ENCODE data around the gene TENT4A. TPM values are rescaled to one million over a fixed set of nuclear protein-coding genes. Genes with fewer than 3 reads are reported as not detected.

Gene TENT4A
- total RNA-seq, 2 donors from 2014 or later: 17.1 to 21.9 TPM

- peak overlapping the region; percentile 4 for H3K4me3 ChIP-seq
- no peaks in the 10 kb centered on the region for H3K9me3 ChIP-seq
- no peak overlapping the region for H3K9ac ChIP-seq (ENCODE audit: low read depth in 2 of 2, low read length in 2 of 2)
- peak; percentile 85 for TF ChIP-seq CTCF (IDR thresholded peaks at IDR 0.05)
- no peaks in the 10 kb centered on the region for H3K36me3 ChIP-seq
- H3K27ac ChIP-seq: peak overlapping the region; percentile 74
- H3K27me3 ChIP-seq: no peaks in the 10 kb centered on the region
- intact Hi-C loops (cut with DNase I): loop anchor here (5.0 to 10.0 kb wide), 3 partner anchors 46 to 829 kb away; no protein-coding TSS in a partner anchor
- peaks cover 7% of the 10 kb centered on the region for H3K4me1 ChIP-seq
- peak; percentile 89 for DNase-seq
Observed at GRCh38 chr5:6765612-6766525, 52.6 kb downstream of the TENT4A start.

- H3K36me3 ChIP-seq: no peaks in the 10 kb centered on the region
- H3K4me3 ChIP-seq: peak overlapping the region; percentile 4
- no peak for TF ChIP-seq CTCF (IDR thresholded peaks at IDR 0.05)
- intact Hi-C loops (cut with DNase I): loop anchor here (5.0 to 10.0 kb wide), 3 partner anchors 46 to 828 kb away; no protein-coding TSS in a partner anchor
- H3K27me3 ChIP-seq: no peaks in the 10 kb centered on the region
- H3K9me3 ChIP-seq: no peaks in the 10 kb centered on the region
- peaks cover 7% of the 10 kb centered on the region for H3K4me1 ChIP-seq
- H3K27ac ChIP-seq: peak overlapping the region; percentile 74
- no peak overlapping the region for H3K9ac ChIP-seq (ENCODE audit: low read depth in 2 of 2, low read length in 2 of 2)
- peak; percentile 93 for DNase-seq
Observed at GRCh38 chr5:6766604-6767093, 53.4 kb downstream of the TENT4A start.

- TF ChIP-seq CTCF (IDR thresholded peaks at IDR 0.05): no peak
- no peaks in the 10 kb centered on the region for H3K27me3 ChIP-seq
- no peak overlapping the region for H3K27ac ChIP-seq
- no peaks in the 10 kb centered on the region for H3K36me3 ChIP-seq
- no peak for DNase-seq
- H3K9me3 ChIP-seq: no peaks in the 10 kb centered on the region
- H3K4me3 ChIP-seq: no peak overlapping the region
- intact Hi-C loops (cut with DNase I): loop anchor here (5.0 to 10.0 kb wide), 3 partner anchors 45 to 827 kb away; no protein-coding TSS in a partner anchor
- no peak overlapping the region for H3K9ac ChIP-seq (ENCODE audit: low read depth in 2 of 2, low read length in 2 of 2)
- peaks cover 7% of the 10 kb centered on the region for H3K4me1 ChIP-seq
Observed at GRCh38 chr5:6767481-6768063, 54.3 kb downstream of the TENT4A start.

GRCh38 chr5:6768590-6769230 is 55.5 kb downstream of the TENT4A start:
- intact Hi-C loops (cut with DNase I): loop anchor here (5.0 to 10.0 kb wide), 3 partner anchors 44 to 826 kb away; no protein-coding TSS in a partner anchor
- peaks cover 7% of the 10 kb centered on the region for H3K4me1 ChIP-seq
- H3K4me3 ChIP-seq: no peak overlapping the region
- H3K27me3 ChIP-seq: no peaks in the 10 kb centered on the region
- H3K27ac ChIP-seq: no peak overlapping the region
- H3K9ac ChIP-seq (ENCODE audit: low read depth in 2 of 2, low read length in 2 of 2): no peak overlapping the region
- DNase-seq: no peak
- no peaks in the 10 kb centered on the region for H3K36me3 ChIP-seq
- H3K9me3 ChIP-seq: no peaks in the 10 kb centered on the region
- no peak for TF ChIP-seq CTCF (IDR thresholded peaks at IDR 0.05)

All from colonic mucosa (tissue), 4 donors.